Suprapubic skin (tissue), 3 donors: ENCODE measurements around the gene SLC39A7.

Experiments used
- CTCF ChIP-seq, 2 donors: fragments of 200-600 bp in 1 of 2; fragments of 450-650 bp in 1 of 2; sonication (generic) in 1 of 2; IDR thresholded peaks; one replicate each; pipeline ENCODE4 v1.5.1; 2016 to 2019; ENCODE audit warnings: antibody characterized with exemption in 2 of 2, mild to moderate bottlenecking in 1 of 2, moderate library complexity in 1 of 2
- EP300 ChIP-seq: sonication (generic); formaldehyde crosslinking; IDR thresholded peaks from one replicate; pipeline ENCODE4 v1.6.1; 2017; ENCODE audit warnings: antibody characterized with exemption
- POLR2A ChIP-seq, 2 donors: fragments of 450-650 bp; IDR thresholded peaks; one replicate each; pipeline ENCODE4 v1.6.1; 2017; ENCODE audit warnings: antibody characterized with exemption in 2 of 2, mild to moderate bottlenecking in 2 of 2, moderate library complexity in 2 of 2

- TF ChIP-seq CTCF (IDR thresholded peaks at IDR 0.05), result no peak
- TF ChIP-seq EP300, result no peak
- TF ChIP-seq POLR2A (IDR thresholded peaks at IDR 0.05), result no peak
Observed at GRCh38 chr6:33151050-33151449, 49.6 kb upstream of the SLC39A7 start.
